HG03066 (cell line): ENCODE measurements around the gene IL1B.
A peak's percentile ranks its signal among the peaks of the same experiment; 100 is the strongest.

ENCODE experiments used
- ATAC-seq: cut with Tn5 transposase; IDR thresholded peaks from one replicate; pipeline ENCODE4 v1.9.1; 2021; ENCODE audit warnings: low read depth; ENCODE audit not compliant: unreplicated experiment

The IL1B gene

DNA sequence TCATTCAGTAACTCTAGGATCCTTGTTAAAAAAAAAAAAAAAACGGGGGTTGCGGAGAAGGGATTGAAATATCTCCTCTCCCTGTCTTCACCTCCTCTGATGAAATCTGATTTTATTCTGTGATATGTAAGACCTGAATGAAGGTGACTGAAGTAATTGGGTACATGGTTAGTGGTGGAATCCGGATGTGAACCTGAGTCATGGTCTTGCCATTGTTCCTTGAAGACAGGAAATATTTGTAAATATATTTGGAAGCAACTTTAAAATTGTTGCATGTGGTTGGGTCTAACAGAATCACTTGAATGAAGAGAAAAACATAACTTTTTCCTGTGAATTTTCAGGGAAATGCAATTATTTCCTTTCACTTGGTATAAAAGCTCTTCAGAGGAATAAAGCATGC lies 49.3 kb downstream of the IL1B start:
- ATAC-seq: no peak

- ATAC-seq: no peak
These were observed 52.1 kb downstream of the IL1B start, which contains the start of gene IL1A for GRCh38 chr2:112784199-112785189. Gene IL1A (minus strand): TSS chr2:112784493. CDS start chr2:112783770, 723 bp downstream.

- no peak for ATAC-seq
These were observed 53.3 kb downstream of the IL1B start for GRCh38 chr2:112783187-112783714.

GRCh38 chr2:112782234-112782799 lies 54.3 kb downstream of the IL1B start:
- ATAC-seq: peak; percentile 80
